NCI-H2171 treated with DMSO at 0.1 percent for 48 hours (cell line): Measurements from ENCODE around the gene ZNF408.
"Not testable (repeated sequence)": the region's sequence is repeated elsewhere in the genome, so short reads cannot be mapped to it uniquely, and the experiment has no call there.

Source experiments
- DNase-seq: peaks from one replicate; lab custom pipeline; 2025; lab: John Stamatoyannopoulos, UW

The ZNF408 gene

GRCh38 chr11:46700241-46701077 lies at the start of gene ZNF408, which contains the start of gene ARHGAP1:
TSS of gene ZNF408 (plus strand) at chr11:46701031. CDS start at chr11:46701048, 17 bp downstream.
TSS of gene ARHGAP1 (minus strand) at chr11:46700619. CDS start at chr11:46696107, 4,512 bp downstream.
- peak; percentile 98 for DNase-seq

- DNase-seq, result no peak
Measured at GRCh38 chr11:46655631-46656030, 45.2 kb upstream of the ZNF408 start.

- DNase-seq, result no peak
Measured at GRCh38 chr11:46657186-46657585, 43.6 kb upstream of the ZNF408 start.

- no peak for DNase-seq
Measured at GRCh38 chr11:46658259-46658658, 42.6 kb upstream of the ZNF408 start.

- no peak for DNase-seq
Measured at GRCh38 chr11:46659908-46660307, 40.9 kb upstream of the ZNF408 start.

GRCh38 chr11:46661836-46662235 lies 39.0 kb upstream of the ZNF408 start:
- no peak for DNase-seq

- no peak for DNase-seq
Measured at GRCh38 chr11:46662366-46662765, 38.5 kb upstream of the ZNF408 start.

- DNase-seq, result no peak
Measured at GRCh38 chr11:46663277-46663940, 37.4 kb upstream of the ZNF408 start.

- no peak for DNase-seq
Measured at GRCh38 chr11:46664612-46665011, 36.2 kb upstream of the ZNF408 start.

- DNase-seq, result no peak
Measured at GRCh38 chr11:46665356-46665755, 35.5 kb upstream of the ZNF408 start.

GRCh38 chr11:46666516-46666915 lies 34.3 kb upstream of the ZNF408 start:
- DNase-seq, result no peak

GRCh38 chr11:46667043-46667481 lies 33.8 kb upstream of the ZNF408 start:
- DNase-seq, result no peak

GRCh38 chr11:46668480-46669085 lies 32.2 kb upstream of the ZNF408 start:
- DNase-seq, result no peak

GRCh38 chr11:46669711-46670139 lies 31.1 kb upstream of the ZNF408 start:
- DNase-seq, result no peak

- DNase-seq, result not testable (repeated sequence)
Measured at GRCh38 chr11:46670521-46670920, 30.3 kb upstream of the ZNF408 start.

GRCh38 chr11:46671958-46672315 lies 28.9 kb upstream of the ZNF408 start:
- no peak for DNase-seq

- peak; percentile 78 for DNase-seq
Measured at GRCh38 chr11:46672381-46672839, 28.4 kb upstream of the ZNF408 start.

GRCh38 chr11:46673713-46674462 lies 26.9 kb upstream of the ZNF408 start:
- peak; percentile 13 for DNase-seq

- DNase-seq, result no peak
Measured at GRCh38 chr11:46674463-46675287, 26.2 kb upstream of the ZNF408 start.

- DNase-seq, result no peak
Measured at GRCh38 chr11:46675288-46675851, 25.5 kb upstream of the ZNF408 start.

- DNase-seq, result no peak
Measured at GRCh38 chr11:46675949-46676348, 24.9 kb upstream of the ZNF408 start.
